Stimulated activated CD4-positive, alpha-beta T cell treated with anti-CD3 and anti-CD28 coated beads, Interleukin-12 subunit alpha, Interleukin-12 subunit beta, amount 100 ng/mL, for 48 hours (primary cell): ENCODE results near the gene KIRREL3.

Experiments used
- DNase-seq, 3 donors: peaks; one replicate each; pipeline ENCODE4 v3.0.0-alpha.2; 2020; ENCODE audit warnings: low read depth in 2 of 3, low spot score in 1 of 3

The KIRREL3 gene

DNA sequence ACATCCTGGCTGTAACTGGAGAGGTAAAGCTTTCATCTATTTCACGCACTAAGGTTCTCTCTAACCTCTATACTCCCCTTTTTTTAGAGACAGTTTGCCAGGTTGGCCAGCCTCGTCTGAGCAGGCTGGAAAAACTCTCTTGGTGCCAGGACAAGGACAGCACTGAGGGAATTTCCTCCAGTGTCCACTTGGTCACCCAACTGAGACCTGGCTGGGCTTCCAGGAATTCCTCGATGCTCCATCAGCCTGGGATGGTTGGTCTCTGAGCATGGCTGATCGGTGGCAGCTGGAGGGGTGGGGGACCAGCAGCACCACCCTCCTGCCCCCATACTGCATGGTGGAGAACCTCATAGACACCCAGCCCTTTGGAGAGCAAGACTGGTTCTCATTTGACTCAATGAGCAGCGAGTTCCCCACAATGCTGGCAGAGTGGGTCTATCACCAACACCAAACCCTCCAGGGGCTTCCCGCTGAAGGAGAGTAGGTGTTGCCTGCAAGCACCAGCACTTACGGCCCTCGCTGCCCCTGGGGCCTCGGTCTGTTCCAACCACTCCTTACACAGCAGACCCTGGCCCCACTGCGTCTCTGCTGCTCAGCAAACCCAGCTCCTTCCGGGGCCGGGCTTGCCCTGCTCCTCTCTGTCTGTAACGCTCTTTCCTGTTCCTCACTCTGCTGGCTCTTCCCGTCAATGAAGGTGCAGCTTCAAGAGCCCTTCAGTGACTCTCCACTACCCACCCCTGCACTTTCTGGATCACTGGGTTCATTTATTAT is 522.9 kb downstream of the KIRREL3 start:
- peak in 1 of 3 donors; percentile 5 for DNase-seq

DNA sequence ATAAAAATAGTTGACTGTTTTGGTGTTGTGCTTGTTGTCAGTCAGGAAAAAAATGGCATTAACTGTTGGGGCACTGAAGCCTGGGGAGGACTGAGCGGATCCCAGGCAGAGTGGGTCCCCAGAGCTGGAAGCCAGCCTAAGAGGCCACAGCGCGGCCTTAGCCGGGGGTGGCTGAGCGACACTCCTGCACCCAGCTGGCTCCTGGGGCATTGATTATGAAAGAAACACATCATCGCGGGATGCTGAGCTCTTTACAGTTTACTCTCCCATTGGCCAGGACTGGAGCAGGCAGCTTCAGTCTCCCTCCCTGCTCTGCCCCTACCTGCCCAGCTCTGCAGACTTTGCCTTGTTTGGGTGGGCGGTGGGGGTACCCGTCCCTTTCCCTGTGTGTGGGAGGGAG is 523.6 kb downstream of the KIRREL3 start:
- DNase-seq, result no peak

DNA sequence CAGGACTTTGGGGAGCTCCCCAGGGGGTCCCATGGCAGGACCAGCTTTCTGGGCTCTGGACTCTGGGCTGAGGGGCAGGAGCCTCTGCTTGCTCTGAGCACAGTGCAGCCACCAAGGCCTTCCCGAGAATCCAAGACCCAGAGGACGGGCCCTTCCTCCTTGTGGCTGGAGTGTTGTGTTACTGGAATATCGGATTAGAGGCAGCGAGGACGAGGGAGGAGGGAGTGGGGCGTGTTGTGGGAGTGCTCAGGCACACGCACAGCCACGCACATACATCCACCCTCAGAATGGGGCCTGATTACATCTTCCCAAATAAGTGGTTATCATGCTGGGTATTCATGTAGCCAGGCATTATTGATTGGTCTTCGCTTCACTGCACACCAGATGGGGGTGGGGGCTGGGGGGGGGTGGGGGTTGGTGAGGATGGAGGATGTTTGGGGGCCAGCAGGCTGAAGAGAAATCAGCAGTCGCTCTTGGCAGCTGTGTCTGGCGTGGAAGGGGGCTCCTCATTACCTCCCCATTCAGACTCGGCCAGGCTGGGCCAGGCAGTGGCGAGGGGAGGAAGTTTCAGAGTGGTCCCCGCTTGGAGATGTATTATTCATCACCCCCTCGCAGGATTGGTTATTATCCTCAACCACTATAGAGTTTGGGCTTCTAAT is 524.2 kb downstream of the KIRREL3 start:
- DNase-seq, result no peak

DNA sequence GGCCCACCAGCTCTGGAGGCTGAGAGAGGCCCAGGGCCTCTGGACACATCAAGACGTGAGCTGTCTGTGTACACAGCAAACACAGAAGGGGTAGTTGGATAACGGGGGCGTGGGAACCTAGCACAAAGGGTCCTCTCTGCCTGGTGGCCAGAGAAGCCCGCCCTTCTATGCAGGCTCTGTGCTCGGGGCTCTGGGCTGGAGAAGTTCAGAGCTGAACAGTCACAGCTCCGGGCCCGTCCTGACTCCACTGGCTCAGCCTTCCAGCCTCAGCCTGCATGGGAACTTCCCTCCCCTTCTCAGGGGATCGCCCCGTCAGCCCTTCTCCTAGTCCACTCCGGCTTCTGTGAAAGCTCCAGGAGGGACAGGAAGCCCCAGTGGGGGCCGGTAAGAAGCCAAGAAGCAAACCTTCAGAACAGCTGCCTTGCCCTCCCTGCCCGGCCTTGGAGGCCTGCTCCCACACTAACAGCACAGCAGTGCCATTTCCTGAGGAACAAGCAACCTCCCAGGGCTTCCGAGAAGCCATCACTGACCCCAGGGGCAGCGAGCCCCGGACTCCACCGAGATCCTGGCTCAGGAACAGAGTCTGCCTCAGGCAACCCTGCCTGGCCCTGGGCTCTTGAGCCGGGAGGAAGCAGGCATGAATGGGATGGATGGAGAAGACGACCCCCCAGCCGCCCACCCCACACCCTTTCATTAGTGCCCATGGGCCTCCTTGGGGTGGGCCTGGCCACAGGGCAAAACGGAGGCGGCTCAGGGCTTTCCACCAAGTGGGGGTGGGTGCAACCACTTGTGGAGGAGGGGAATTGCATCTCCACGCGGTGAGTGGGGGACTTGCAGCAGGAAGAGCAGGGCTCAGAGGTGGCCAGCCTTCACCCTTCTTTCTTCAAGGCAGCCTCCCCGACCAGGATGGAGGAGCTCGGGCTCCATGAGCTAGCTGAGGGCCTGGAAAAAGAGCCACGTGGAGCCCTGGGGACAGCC is 525.3 kb downstream of the KIRREL3 start:
- no peak for DNase-seq

DNA sequence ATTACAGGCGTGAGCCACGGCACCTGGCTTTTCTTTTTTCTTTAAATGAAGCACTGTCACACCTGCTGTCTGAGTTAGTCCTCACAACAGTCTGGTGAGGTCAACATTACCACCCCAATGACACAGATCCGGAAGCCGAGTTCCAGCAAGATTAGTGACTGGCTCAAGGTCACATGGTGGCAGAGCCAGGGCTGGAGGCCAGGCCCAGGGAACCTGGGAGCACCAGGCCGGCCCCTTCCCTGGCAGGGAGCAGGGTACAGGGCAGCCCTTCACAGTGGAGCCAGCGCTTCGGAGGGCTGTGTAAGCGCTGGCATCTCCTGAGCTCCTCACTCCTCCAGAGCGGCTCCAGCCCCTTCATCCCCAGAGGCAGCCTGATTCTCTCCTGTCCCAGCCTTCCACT is 526.4 kb downstream of the KIRREL3 start:
- DNase-seq, result no peak

DNA sequence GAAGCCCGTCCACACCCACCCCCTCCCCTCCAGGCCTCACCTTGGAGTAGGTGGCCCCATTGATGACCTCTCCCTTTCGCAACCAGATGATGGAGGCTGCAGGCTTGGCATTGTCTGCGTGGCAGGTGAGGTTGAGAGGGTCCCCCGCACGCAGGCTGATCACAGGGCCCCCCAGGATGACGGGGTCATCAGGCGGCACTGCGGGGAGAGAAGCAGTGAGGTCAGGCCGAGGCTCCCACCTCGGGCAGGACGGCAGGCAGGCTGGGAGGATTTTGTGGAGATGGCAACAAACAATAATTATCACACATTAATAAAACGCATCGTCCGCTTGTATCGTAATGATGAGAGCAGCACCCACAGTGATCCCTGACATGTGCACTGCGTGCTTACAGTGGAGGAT is 527.3 kb downstream of the KIRREL3 start:
- no peak for DNase-seq

DNA sequence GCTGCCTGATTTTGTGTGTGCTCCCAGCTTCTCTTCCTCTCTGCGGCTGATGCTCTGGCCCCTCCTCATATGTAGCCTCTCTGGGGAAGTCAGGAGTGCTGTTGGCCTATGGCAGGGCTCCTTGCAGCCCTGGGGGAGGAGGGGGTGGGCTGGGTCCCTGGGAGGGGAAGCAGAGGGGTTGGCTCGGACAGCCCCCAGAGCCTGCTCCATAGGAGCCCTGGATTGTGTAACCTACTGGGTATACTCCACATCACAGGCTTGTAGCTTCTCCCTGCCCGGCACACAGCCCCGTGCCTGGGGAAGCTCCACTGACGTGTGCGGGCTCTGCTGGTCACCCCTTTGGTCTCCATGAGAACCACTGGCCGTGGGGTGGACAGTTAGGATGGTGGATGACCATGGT is 531.3 kb downstream of the KIRREL3 start:
- DNase-seq, result no peak

DNA sequence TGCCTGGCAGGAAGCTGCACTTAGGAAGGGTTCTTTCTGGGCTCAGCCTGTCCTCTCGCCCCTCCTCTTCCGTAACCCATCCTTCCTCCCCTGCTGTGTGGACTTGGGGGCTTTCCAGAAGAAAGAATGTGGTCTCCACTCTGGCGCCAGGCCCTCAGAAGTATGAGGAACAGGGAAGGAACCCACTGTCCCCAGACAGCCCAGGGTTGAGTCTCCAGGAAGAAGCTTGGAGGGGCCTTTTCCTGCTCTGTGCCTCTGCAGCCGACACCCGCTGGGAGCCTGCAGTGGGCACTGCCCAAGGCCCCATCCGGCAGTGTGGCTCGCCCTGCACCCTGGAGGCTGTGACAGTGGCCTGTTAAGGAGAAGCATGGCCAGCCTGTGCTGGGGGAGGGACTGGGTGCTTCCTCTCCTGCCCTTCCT is 532.5 kb downstream of the KIRREL3 start:
- DNase-seq, result no peak

DNA sequence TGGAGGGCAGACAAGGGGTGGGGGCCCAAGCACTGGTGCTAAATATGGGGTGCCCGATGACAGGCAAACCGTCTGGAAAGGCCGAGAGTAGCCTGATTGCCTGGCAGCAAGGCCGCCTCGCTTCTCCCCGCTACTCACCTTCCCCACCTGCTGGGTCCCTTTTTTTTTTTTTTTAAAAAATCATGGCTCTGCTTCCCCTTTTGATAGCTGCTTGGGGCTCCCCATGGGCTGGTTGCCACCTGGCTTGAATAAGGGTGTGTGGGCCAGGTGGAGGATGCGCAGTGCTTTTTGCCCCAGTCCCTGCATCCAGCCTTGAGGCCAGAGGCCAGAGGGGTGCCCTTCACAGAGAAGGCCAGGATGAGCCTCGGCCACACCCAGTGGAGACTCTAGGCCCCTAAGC is 533.1 kb downstream of the KIRREL3 start:
- no peak for DNase-seq

DNA sequence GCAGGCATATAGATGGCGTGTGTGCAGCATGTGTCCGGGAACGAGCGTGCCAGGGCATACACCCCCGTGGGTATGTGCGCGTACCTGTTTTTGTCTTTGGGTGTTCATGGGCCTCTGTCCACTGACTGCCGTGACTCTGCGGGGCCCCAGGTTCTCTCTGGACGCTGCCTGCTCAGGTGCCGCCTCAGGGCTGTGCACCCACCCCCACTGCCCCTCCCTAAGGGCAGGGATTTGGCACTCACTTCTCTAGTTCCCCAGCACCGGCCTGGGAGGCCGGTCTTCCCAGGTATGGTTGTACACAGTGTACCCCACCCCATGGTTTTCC is 533.6 kb downstream of the KIRREL3 start:
- DNase-seq, result no peak

DNA sequence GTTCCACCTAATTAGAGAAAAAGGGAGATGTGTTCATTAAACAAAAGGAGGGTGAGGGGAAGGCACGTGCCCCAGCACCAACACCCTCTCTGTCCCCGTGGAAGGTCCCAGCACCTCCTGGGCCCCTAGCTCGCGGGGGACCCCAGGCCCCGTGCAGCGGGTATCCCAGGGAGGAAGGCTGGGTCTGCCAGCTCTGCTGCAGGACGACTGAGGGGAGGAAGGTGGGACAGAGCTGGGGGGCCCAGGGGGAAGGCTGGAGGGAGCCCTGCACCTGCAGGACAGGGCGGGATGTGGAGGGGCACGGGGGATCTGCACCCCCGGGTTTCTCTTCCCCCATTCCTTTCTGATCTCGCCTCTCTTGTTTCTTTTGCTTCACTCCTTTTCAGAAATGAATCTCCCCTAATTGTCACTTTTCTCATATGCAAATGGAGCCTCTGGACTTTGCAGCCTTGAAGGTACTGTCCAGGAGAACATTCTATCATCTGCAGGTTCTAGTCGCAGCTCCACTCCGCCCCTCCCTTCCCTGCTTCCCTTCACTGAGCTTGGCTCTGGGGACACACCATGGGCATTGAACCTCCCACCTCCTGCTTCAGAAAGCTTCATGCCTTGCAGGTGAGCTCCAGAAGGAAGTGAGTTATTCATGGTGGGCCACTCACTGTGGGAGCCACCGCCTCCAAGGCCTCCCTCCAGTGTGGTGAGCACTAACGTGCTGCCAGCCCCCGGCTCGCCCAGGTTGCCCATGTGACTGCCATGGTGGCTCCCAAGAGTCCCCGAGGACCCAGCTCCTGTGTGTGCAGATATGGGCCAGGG is 534.1 kb downstream of the KIRREL3 start:
- DNase-seq, result no peak

DNA sequence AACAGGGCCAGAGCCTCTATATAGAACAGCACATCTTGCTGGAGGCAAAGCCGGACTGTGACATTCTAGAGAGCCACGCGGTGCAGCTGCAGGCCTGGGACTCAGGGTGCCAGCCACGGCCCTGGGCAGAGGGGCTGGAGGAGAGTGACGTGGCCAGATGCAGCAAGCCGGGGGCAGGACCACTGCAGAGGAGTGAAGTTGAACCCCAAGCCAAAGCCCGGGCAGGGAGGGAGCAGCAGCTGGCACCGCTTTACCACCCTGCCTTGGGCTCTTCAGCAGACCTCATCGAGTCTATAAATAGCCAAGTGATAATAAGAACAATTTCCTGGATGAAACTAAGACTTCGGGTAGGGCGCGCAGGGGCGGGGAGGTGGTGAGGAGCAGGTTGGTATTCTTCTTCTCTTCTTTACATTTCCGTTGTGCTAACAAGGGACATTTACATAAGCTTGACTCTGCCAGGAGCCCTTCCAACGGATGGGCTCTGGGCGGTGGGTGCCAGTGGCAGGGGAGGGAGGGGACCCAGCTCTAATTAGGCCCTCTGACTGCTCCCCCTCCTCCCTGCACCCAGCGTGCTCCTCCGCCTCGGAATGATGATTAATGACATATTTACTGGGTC is 534.9 kb downstream of the KIRREL3 start:
- no peak for DNase-seq

DNA sequence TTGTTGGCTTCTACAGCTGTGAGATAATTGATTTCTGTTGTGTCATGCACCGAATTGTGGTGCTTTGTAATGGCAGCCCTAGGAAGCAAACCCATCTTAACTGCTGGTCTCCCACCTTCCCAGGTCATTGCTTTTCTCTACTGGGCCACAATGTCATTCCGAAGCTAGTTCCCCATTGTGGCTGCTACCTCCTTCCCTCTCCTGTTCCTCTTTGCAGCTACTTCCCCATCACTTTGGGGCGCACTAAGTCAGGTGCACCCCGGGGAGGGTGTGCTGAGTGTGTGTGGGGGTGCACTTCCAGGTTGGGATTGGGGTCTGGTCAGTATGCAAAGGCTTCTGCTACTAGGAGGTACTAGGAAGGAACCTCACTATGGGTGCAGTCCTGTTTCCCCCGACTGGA is 535.8 kb downstream of the KIRREL3 start:
- DNase-seq, result no peak

DNA sequence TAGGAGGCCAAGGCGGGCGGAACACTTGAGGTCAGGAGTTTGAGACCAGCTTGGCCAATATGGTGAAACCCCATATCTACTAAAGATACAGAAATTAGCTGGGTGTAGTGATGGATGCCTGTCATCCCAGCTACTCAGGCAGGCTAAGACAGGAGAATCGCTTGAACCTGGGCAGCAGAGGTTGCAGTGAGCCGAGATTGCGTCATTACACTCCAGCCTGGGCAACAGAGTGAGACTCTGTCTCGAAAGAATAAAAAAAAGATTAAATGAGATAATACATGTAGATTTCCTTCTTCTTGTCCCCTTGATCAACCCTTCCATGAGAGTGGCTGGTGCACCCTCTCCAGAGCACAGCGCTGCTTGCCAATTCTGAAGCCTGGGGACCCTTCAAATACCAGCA is 538.1 kb downstream of the KIRREL3 start:
- DNase-seq, result no peak

DNA sequence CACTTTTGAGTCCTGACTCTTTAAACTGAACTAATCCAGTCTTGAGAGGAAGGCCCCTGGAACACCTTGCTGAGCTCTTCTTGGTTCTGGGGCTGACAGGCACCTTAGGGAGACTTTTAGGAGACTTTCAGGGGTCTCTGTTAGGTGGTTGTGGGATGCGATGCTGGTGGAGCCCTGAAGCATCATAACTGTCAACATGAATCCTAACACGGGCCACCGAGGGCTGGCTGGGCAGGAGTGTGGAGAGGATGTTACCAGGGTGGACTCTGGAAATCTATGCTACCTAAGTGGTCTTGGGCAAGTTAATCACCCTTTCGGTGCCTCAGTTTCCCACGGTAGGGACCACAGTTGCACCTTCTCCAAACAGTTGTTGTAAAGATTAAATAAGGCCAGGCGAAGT is 538.6 kb downstream of the KIRREL3 start:
- no peak for DNase-seq

DNA sequence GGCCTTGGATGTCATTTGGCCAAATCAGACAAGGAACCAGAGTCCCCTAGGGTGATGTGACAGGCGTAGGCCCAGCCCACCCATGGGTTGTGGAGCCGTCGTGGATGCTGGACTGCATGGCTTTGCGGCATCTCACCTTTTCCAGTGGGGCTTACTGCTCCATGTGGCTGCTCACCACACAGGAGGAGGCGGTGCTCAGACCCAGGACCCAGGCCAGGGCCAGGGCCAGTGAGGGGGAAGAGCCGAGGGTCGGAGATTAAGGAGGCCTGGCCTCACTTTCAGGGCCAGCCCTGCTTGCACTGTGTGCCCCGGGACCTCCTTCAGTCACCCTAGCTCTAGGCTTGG is 539.5 kb downstream of the KIRREL3 start:
- no peak for DNase-seq

DNA sequence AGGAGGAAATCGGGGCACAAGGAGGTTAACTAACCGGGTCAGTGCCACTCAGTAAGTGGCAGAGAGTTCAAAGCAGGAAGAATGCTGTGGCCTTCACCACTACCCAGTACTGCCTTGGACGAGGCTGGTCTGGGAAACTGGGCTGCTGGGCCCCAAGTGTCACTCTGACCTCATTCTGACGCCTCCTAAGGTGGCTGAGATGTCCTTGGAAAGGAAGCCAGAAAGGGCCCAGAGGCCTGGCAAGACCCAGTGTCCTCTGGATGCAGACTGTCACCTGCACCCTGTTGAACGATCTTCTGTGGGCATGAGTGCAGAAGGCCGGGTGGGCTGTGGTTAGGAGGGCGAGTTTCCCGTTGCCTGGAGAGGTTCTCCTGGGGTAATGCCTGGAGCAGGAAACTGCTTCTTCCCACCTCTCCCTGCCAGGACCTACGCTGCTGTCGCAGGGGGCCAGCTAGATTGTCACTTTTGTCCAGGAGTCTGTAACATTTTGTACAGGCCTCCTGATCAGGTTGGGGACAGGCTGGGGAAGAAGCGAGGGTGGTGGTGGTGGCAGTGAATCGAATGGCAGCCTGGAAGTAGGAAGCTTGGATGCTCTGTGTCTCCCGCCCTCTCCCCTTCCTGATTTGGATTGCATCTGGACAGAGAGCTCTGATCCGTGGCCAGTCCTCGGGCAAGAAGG is 540.0 kb downstream of the KIRREL3 start:
- DNase-seq, result no peak

DNA sequence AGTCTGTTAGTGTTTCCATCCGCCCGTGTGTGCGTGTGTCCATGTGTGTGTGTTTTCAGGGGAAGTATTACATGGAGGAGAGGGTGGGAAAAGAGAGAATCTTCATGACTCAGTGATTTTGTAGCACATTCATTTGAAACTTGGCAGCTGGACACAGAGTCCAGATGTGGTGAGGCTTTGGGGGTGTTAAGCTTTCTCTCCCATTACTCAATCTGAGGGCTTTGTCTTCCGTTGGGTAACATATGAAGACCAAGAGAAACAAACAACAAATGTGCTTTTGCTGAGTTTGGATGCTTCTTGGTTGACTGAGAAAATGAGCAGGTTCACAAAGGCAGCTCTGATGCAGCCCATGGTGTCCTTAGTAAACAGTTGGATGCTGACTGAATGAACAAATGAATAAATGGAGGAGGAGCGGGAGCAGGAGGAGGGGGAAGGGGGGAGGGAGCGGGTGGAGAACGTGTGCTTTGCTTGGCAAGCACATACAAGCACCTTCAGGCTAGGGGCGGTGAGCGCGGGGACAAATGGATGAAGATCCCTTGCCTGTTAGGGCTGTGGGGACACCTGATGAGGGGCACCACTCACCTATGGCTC is 540.8 kb downstream of the KIRREL3 start:
- no peak for DNase-seq

DNA sequence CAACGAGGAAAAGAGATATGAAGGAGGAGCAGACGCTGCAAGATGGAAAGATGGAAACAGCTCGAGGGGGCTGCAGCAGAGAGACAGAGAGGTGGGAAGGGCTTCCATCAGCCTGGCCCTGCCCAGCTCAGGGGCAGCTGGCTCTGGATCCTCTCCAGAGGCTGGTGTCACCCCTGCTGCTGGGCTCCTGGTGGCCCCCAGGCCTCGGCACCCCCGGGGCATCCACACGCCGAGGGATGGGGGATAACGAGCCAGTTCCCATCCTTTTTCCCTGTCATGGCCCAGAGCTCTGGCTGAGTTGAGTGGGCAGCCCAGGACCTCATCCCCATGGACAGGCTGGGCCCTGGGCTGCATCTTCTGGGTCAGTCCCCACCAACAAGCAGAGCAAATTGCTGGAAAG is 542.8 kb downstream of the KIRREL3 start:
- no peak for DNase-seq
